ENCODE measurements around the gene HRK.
"Not testable (repeated sequence)": the region's sequence is repeated elsewhere in the genome, so short reads cannot be mapped to it uniquely, and the experiment has no call there.

The HRK gene

GRCh38 chr12:116818341-116818856, 62.8 kb downstream of the HRK start:
- no peak for DNase-seq

- DNase-seq, result not testable (repeated sequence)
Observed at GRCh38 chr12:116814766-116815165, 66.5 kb downstream of the HRK start.

- DNase-seq, result no peak
Observed at GRCh38 chr12:116813271-116814041, 67.8 kb downstream of the HRK start.

GRCh38 chr12:116812238-116812637, 69.0 kb downstream of the HRK start:
- no peak for DNase-seq

GRCh38 chr12:116808113-116809105, 72.8 kb downstream of the HRK start:
- no peak for DNase-seq

- no peak for DNase-seq
Observed at GRCh38 chr12:116807546-116807945, 73.7 kb downstream of the HRK start.

GRCh38 chr12:116806845-116807440, 74.3 kb downstream of the HRK start:
- DNase-seq, result no peak

Measured in activated CD4-positive, alpha-beta T cell treated with anti-CD3 and anti-CD28 coated beads, Interleukin-10, Interleukin-2, amounts not matched to agents 100 ng/mL and 50 ng/mL, durations not matched to agents 16 hours and 8 hours (primary cell).